ENCODE data around the gene ORC4.

- TF ChIP-seq EP300 (conservative IDR thresholded peaks at IDR 0.05; ENCODE audit: poor library complexity, severe bottlenecking) (no peak), TAF1 (IDR thresholded peaks at IDR 0.05; ENCODE audit: low read depth) (no peak)
Observed at GRCh38 chr2:147989102-147989501, 31.4 kb downstream of the ORC4 start.
